ENCODE data around the gene PROSER2. TPM values are rescaled to one million over a fixed set of nuclear protein-coding genes. Genes with fewer than 3 reads are reported as not detected.
A peak's percentile ranks its signal among the peaks of the same experiment; 100 is the strongest.

PROSER2 gene
- polyA plus RNA-seq, 1 donor (not counting 4 experiments of a cell fraction or from before 2014, with no cell fraction given), result 10.2 TPM

GRCh38 chr10:11874568-11875493, 51.7 kb downstream of the PROSER2 start:
- TF ChIP-seq, protein P1, sequence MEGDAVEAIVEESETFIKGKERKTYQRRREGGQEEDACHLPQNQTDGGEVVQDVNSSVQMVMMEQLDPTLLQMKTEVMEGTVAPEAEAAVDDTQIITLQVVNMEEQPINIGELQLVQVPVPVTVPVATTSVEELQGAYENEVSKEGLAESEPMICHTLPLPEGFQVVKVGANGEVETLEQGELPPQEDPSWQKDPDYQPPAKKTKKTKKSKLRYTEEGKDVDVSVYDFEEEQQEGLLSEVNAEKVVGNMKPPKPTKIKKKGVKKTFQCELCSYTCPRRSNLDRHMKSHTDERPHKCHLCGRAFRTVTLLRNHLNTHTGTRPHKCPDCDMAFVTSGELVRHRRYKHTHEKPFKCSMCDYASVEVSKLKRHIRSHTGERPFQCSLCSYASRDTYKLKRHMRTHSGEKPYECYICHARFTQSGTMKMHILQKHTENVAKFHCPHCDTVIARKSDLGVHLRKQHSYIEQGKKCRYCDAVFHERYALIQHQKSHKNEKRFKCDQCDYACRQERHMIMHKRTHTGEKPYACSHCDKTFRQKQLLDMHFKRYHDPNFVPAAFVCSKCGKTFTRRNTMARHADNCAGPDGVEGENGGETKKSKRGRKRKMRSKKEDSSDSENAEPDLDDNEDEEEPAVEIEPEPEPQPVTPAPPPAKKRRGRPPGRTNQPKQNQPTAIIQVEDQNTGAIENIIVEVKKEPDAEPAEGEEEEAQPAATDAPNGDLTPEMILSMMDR (optimal IDR thresholded peaks at IDR 0.05 in 1 of 3, IDR thresholded peaks at IDR 0.05 in 1 of 3, conservative IDR thresholded peaks at IDR 0.05 in 1 of 3; ENCODE audit: extremely low read depth in 1 of 3, insufficient read depth in 2 of 3, low read length in 3 of 3), result no peak
- TF ChIP-seq EZH2 (IDR thresholded peaks at IDR 0.05; ENCODE audit: low read length), result no peak
- H3K27ac ChIP-seq (ENCODE audit: control insufficient read depth, insufficient read depth, low read length), result peak overlapping the region; percentile 82
- H2AFZ ChIP-seq (ENCODE audit: control insufficient read depth, low read length), result peak overlapping the region; percentile 34
- no peaks in the 10 kb centered on the region for H3K9me3 ChIP-seq (ENCODE audit: control insufficient read depth, low read depth, low read length)
- no peaks in the 10 kb centered on the region for H3K9me1 ChIP-seq (ENCODE audit: control insufficient read depth, extremely low read depth, insufficient read depth, low read length)
- H3K4me2 ChIP-seq (ENCODE audit: control insufficient read depth, extremely low read depth, insufficient read depth, low read depth, low read length), result peak overlapping the region; percentile 69
- no peaks in the 10 kb centered on the region for H3K36me3 ChIP-seq (ENCODE audit: control insufficient read depth in 2 of 2, extremely low read depth in 1 of 2, insufficient read depth in 2 of 2, low read length in 2 of 2)
- H3K79me2 ChIP-seq (ENCODE audit: control insufficient read depth, insufficient read depth, low read length), result no peaks in the 10 kb centered on the region
- FAIRE-seq (peak; percentile 67), DNase-seq (ENCODE audit: low read depth, low spot score) (no peak)
- peak overlapping the region; percentile 78 for H3K9ac ChIP-seq (ENCODE audit: control insufficient read depth, extremely low read depth, insufficient read depth, low read length)
- H3K27me3 ChIP-seq (ENCODE audit: control insufficient read depth, extremely low read depth, insufficient read depth, low read length), result no peaks in the 10 kb centered on the region
- dilution Hi-C loops (cut with MboI; ENCODE audit: extremely low pct_ligation_motif_present, low sequenced_read_pairs), result no loop called here
- peaks cover 43% of the 10 kb centered on the region for H3K4me1 ChIP-seq (ENCODE audit: control insufficient read depth, extremely low read depth, insufficient read depth, low read length)
- H3K4me3 ChIP-seq (ENCODE audit: control insufficient read depth in 2 of 3, extremely low read depth in 1 of 3, insufficient read depth in 2 of 3, low read depth in 1 of 3, low read length in 3 of 3), result peak overlapping the region in 2 of 3 experiments; percentile 1 to 17
- no peaks in the 10 kb centered on the region for H4K20me1 ChIP-seq (ENCODE audit: control insufficient read depth, extremely low read depth, insufficient read depth, low read length)

- H3K9me1 ChIP-seq (ENCODE audit: control insufficient read depth, extremely low read depth, insufficient read depth, low read length), result no peaks in the 10 kb centered on the region
- no peaks in the 10 kb centered on the region for H3K9me3 ChIP-seq (ENCODE audit: control insufficient read depth, low read depth, low read length)
- peak overlapping the region; percentile 69 for H3K4me2 ChIP-seq (ENCODE audit: control insufficient read depth, extremely low read depth, insufficient read depth, low read depth, low read length)
- dilution Hi-C loops (cut with MboI; ENCODE audit: extremely low pct_ligation_motif_present, low sequenced_read_pairs), result no loop called here
- H3K4me1 ChIP-seq (ENCODE audit: control insufficient read depth, extremely low read depth, insufficient read depth, low read length), result peaks cover 46% of the 10 kb centered on the region
- H3K27me3 ChIP-seq (ENCODE audit: control insufficient read depth, extremely low read depth, insufficient read depth, low read length), result no peaks in the 10 kb centered on the region
- H3K9ac ChIP-seq (ENCODE audit: control insufficient read depth, extremely low read depth, insufficient read depth, low read length), result peak overlapping the region; percentile 78
- H2AFZ ChIP-seq (ENCODE audit: control insufficient read depth, low read length), result no peak overlapping the region
- peak overlapping the region in 1 of 3 experiments; percentile 37 for H3K4me3 ChIP-seq (ENCODE audit: control insufficient read depth in 2 of 3, extremely low read depth in 1 of 3, insufficient read depth in 2 of 3, low read depth in 1 of 3, low read length in 3 of 3)
- TF ChIP-seq EZH2 (IDR thresholded peaks at IDR 0.05; ENCODE audit: low read length), result no peak
- TF ChIP-seq, protein P1 (optimal IDR thresholded peaks at IDR 0.05 in 1 of 3, IDR thresholded peaks at IDR 0.05 in 1 of 3, conservative IDR thresholded peaks at IDR 0.05 in 1 of 3; ENCODE audit: extremely low read depth in 1 of 3, insufficient read depth in 2 of 3, low read length in 3 of 3), result no peak
- FAIRE-seq (peak; percentile 87), DNase-seq (ENCODE audit: low read depth, low spot score) (peak; percentile 87)
- no peaks in the 10 kb centered on the region for H4K20me1 ChIP-seq (ENCODE audit: control insufficient read depth, extremely low read depth, insufficient read depth, low read length)
- peak overlapping the region; percentile 82 for H3K27ac ChIP-seq (ENCODE audit: control insufficient read depth, insufficient read depth, low read length)
- no peaks in the 10 kb centered on the region for H3K79me2 ChIP-seq (ENCODE audit: control insufficient read depth, insufficient read depth, low read length)
- no peaks in the 10 kb centered on the region for H3K36me3 ChIP-seq (ENCODE audit: control insufficient read depth in 2 of 2, extremely low read depth in 1 of 2, insufficient read depth in 2 of 2, low read length in 2 of 2)
Observed at GRCh38 chr10:11875494-11876281, 52.5 kb downstream of the PROSER2 start.
